IMR-90 (cell line): Measurements from ENCODE around the gene GPR108.

Experiments
- CEBPB ChIP-seq: IDR thresholded peaks from 2 replicates; pipeline ENCODE4 v1.6.1; 2012; ENCODE audit warnings: low read depth, low read length, improper control_type of control experiment
- CTCF ChIP-seq: conservative IDR thresholded peaks from 2 replicates; pipeline ENCODE4 v1.5.1; 2012; ENCODE audit warnings: mild to moderate bottlenecking, low read depth, low read length, improper control_type of control experiment
- FOS ChIP-seq: fragments of 150-350 bp; IDR thresholded peaks from 2 replicates; pipeline ENCODE4 v1.6.1; 2016; ENCODE audit warnings: low read depth, low read length
- MAFK ChIP-seq: IDR thresholded peaks from 2 replicates; pipeline ENCODE4 v1.6.1; 2012; ENCODE audit warnings: low read depth, low read length, improper control_type of control experiment
- NFE2L2 ChIP-seq: fragments of 150-350 bp; IDR thresholded peaks from 2 replicates; pipeline ENCODE4 v1.6.1; 2016; ENCODE audit warnings: low read depth, mild to moderate bottlenecking, low read length
- POLR2A ChIP-seq: IDR thresholded peaks from 2 replicates; pipeline ENCODE4 v1.6.1; 2012; ENCODE audit warnings: mild to moderate bottlenecking, low read depth, low read length
- RAD21 ChIP-seq: IDR thresholded peaks from 2 replicates; pipeline ENCODE4 v1.6.1; 2012; ENCODE audit warnings: low read length, improper control_type of control experiment
- RCOR1 ChIP-seq: IDR thresholded peaks from 2 replicates; pipeline ENCODE4 v1.6.1; 2012; ENCODE audit warnings: mild to moderate bottlenecking, low read length, improper control_type of control experiment; ENCODE audit not compliant: insufficient replicate concordance

GRCh38 chr19:6692027-6692426, 45.4 kb downstream of the GPR108 start:
- TF ChIP-seq CTCF (no peak), CEBPB (no peak), RCOR1 (no peak), POLR2A (no peak), NFE2L2 (no peak), FOS (no peak), RAD21 (no peak), MAFK (no peak)
